ENCODE data around the gene ARMC7.
"Not testable (repeated sequence)": the region's sequence is repeated elsewhere in the genome, so short reads cannot be mapped to it uniquely, and the experiment has no call there.

Gene ARMC7

DNA sequence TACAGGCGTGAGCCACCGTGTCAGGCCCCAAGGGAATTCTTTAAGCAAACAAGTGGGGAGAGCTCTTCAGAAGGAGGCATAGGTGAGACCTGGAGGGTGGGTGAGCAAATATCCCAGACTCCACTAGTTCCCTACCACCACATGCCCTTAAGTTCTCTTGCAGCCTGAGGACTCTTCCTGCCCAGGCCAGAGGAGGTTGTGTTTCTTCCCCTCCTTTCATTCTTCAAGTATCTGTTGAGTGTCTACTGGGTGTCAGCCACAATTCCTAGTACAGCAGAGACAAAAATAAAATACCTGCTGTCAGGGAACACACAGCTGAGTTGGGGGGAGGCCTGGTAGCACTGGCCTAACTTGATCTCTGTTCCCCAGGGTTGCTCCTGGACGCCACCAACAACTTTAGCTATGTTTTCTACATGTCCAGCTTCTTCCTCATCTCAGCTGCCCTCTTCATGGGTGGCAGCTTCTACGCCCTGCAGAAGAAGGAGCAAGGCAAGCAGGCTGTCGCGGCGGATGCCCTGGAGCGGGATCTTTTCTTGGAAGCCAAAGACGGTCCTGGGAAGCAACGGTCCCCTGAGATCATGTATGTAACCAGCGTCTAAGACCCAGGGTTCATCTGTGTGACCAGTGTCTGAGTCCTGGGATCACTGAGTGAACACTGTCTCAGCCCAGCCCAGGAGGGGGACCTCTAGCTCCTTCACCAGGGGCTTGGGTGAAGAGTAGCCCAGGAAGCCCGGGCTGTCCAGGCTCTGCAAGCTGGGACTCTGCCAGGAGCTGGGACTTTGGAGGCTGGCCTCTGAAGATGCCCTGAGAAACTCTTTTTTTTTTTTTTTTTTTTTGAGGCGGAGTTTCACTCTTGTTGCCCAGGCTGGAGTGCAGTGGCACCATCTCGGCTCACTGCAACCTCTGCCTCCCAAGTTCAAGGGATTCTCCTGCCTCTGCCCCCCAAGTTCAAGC is 5.9 kb upstream of the ARMC7 start:
- no peak for DNase-seq

DNA sequence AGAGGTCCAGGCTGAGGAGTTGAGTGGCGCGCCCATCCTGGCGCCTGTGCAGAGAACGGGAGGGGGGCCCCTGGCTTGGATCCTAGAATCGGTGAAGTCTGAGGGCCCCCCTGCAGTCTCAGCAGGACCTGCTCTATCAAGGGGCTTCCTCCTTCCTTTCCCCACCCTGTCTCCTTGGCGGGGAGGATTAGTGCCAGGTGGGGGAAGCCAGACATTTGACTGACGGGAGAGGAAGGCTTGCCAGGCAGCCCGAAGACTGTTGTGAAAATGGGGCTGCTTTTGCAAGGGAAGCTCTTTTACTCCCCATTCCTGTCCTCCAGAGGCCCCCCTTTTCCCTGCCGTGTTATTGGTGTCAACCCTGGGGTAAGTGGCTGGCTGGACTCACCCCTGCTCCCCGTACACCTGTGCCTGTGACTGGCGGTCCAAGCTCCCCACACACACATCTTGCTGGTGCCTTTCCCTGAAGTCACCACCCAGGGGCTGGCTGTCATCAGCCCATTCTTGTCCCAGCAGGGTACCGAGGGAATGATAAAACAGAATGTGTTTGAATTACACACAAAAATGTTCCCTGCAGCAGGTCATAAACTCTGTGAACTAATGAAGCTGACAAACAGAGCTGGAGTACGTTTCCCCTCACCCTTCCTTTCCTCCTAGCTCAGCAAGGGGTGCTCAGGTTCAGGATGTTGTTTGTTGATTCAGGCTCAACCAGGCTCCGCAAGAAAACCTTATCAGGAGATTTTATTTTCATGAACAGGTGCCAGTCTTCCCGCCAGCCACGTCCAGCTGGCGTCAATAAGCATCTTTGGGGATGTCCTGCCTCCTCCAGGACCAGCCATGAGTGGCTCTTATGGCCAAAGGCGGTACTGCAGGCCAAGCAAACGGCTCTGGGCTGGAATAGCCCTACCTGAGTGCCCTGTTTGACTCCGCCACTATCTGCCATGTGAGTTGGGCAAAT is 4.4 kb upstream of the ARMC7 start:
- DNase-seq, result no peak

GRCh38 chr17:75108193-75108592 is 1.6 kb upstream of the ARMC7 start:
- DNase-seq, result no peak

DNA sequence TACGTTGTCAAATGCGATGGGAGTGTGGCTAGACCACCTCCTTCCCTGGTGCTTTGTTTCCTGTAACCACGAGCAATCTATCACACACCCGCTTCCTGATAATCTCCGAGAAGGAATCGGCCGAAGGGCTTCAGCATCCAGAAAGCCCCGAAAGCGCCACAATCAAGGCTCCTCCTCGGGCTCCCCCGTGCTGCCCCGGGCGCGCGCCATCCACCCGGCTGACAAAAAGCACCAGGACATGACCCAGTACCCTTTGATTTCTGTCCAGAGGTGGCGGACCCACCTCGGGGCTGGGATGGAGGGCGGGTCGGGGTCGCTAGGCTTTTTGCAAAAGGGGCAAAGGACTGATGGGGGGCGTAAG is 743 bp upstream of the ARMC7 start:
- no peak for DNase-seq

DNA sequence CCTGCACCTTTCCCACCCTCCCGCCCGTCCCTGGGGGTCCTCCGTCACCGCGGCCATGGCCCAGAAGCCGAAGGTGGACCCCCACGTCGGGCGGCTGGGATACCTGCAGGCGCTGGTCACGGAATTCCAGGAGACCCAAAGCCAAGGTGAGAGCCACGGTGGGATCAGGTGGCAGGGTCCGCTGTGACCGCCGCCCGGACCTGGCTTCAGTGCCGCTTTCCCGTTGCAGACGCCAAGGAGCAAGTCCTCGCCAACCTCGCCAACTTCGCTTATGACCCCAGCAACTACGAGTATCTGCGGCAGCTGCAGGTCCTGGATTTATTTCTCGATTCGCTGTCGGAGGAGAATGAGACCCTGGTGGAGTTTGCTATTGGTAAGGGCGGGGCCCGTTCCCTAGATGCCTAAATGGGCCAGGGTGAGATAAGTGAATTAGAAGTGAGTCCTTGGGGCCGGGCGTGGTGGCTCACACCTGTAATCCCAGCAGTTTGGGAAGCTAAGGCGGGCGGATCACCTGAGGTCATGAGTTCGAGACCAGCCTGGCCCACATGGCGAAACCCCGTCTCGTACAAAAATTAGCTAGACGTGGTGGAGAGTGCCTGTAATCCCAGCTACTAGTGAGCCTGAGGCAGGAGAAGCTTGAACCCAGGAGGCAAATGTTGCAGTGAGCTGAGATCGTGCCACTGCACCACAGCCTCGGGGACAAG is 617 bp downstream of the ARMC7 start:
- no peak for DNase-seq

- DNase-seq, result no peak
These were observed 2.1 kb downstream of the ARMC7 start for GRCh38 chr17:75111777-75112335.

DNA sequence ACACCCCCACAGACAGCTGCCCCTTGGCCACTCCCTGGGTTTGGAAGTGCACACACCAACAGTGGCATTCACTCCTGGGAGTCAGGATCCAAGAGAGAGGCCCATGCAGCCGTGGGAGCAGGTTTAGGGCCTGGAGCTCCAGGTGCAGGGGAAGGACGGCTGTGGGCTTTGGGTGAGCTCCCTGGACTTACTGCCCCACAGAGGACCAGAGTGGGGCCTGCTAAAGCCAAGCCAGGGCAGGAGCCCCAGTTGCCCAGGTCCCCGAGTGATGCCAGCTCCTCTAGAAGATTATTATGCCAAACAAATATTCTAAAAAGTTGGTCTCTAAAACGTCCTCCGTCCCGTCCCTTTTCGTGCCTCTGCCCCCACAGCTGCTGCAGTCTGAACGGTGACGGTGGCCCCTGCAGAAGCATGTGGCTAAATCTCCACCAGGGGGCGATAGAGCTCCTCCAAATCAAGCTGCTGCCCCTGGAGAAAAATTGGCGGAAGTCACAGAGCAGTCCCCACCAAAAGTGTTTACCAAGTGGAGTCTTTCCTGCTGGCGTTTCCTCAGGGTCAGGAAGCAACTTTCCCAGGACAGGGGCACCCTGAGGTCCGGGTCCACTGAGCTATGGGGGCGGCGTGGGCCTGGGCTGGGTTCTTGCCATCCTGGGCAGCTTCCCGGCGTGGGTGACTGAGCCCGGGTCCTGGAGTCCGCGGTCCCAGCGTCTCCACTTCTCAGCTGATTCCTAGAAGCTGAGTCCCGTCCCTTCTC is 4.2 kb downstream of the ARMC7 start:
- peak; percentile 81 to 83 for DNase-seq

- DNase-seq, result no peak
These were observed 5.0 kb downstream of the ARMC7 start for GRCh38 chr17:75114552-75115314.

GRCh38 chr17:75115555-75115954 is 5.8 kb downstream of the ARMC7 start:
- DNase-seq, result no peak

DNA sequence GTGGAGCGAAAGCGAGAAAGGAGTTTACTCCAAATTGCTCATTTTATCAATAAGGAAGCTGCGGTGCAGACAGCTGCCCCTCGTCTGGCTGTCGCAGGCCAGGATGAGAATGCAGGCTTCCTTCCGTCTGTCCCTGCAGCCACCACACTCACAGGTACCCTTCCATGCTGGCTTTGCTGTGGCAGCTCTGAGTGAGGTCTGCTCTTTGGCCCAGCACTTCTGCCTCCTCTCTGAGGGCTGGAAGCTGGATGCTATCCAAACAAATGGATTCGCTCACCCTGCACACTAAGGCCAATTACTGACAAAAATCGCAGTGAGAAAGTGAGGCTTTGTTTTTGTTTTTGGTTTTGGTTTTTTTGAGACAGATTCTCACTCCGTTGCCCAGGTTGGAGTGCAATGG is 7.0 kb downstream of the ARMC7 start:
- no peak for DNase-seq

- no peak for DNase-seq
These were observed 8.5 kb downstream of the ARMC7 start for GRCh38 chr17:75118307-75118706.

- DNase-seq, result peak; percentile 53 to 82
These were observed 14.5 kb downstream of the ARMC7 start for GRCh38 chr17:75124041-75124818.

- no peak for DNase-seq
These were observed 15.0 kb downstream of the ARMC7 start for GRCh38 chr17:75124819-75125162.

GRCh38 chr17:75125984-75126383 is 16.2 kb downstream of the ARMC7 start:
- DNase-seq, result no peak

GRCh38 chr17:75126954-75127353 is 17.2 kb downstream of the ARMC7 start:
- DNase-seq, result no peak

DNA sequence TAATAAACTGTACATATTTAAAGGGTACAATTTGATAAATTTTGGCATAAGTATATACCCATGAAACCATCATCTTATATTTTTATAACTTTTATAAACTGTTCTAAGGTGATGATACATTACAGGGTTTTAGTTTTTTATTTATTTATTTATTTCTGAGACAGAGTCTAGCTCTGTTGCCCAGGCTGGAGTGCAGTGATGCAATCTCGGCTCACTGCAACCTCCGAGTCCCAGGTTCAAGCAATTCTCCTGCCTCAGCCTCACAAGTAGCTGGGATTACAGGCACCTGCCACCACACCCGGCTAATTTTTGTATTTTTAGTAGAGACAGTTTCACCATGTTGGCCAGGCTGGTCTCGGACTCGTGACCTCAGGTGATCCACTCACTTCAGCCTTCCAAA is 18.2 kb downstream of the ARMC7 start:
- DNase-seq, result not testable (repeated sequence)

DNA sequence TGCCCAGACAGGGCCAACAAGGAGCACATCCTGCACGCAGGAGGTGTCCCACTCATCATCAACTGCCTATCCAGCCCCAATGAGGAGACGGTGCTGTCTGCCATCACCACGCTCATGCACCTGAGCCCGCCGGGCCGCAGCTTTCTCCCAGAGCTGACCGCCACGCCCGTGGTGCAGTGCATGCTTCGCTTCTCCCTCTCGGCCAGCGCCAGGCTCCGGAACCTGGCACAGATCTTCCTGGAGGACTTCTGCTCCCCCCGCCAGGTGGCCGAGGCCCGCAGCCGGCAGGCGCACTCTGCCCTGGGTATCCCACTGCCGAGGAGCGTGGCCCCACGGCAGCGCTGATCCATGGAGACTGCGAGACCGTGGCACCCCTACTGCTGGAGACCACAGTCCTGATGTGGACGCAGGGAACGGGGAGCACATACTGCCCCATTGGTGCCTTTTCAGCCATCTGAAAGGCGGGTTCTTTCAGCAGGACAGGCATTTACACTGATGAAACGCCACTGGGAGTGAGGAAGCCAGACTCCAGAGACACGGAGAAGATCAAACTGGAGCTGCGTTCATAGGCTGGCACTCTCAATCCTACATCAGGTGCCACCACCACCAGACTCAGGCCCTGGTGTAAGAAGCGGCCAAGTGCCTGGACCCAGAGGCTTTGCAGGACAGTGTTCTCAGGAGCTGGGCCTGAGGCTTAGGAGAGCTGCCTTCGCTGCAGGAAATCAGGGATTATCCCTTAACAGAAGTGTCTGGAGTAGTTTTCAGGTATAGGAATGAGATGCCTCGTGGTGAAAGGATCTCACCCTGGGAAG is 19.1 kb downstream of the ARMC7 start:
- DNase-seq, result no peak

DNA sequence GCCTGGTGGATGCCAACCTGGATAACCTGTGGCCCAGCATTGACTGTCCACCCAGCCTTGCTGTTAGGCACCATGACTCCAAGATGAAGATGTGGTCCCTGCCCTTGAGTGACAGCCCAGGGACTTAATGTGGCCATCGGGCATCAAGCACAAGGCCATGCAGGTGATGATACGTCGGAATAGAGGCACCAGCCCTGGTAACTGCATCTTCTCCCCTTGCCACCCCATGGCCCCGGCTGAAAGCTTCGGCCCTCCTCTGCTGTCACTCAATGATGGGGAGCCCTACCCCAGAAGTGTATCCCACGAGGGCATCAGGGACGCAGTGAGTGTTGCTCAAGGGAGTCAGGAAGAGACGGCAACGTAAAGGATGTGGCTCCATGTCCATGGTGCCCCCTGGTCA is 19.8 kb downstream of the ARMC7 start:
- no peak for DNase-seq

GRCh38 chr17:75130059-75130631 is 20.4 kb downstream of the ARMC7 start:
- no peak for DNase-seq

Measured in stimulated activated CD4-positive, alpha-beta T cell treated with anti-CD3 and anti-CD28 coated beads, Interleukin-4, amount 100 ng/mL, for 4 hours (primary cell).